ENCODE measurements around the gene AURKA.

AURKA gene

GRCh38 chr20:56433221-56433879 lies 41.3 kb upstream of the AURKA start:
- H3K27ac ChIP-seq: no peak overlapping the region
- TF ChIP-seq ZFX (IDR thresholded peaks at IDR 0.05): no peak
- no peak for TF ChIP-seq CTCF (conservative IDR thresholded peaks at IDR 0.05)

DNA sequence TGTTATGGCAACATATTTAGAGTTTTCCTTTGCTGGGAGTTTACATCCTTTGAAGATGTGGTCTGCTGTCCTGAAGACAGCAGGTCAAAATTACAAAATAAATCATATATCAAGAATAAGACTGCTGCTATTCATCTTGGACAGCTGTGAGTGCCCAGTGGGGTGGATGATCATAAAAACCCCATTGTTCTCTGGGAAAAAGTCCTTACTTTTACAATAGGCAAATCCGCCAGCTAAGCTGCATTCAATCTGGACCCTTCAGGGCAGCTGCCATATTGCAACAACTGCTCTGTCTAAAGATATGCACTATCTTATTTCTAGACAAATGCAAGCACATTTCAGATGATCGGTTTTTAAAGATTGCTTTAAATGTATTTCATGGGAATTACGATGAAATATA lies 39.5 kb upstream of the AURKA start:
- H3K27ac ChIP-seq: no peak overlapping the region
- TF ChIP-seq ZFX (IDR thresholded peaks at IDR 0.05): no peak
- no peak for TF ChIP-seq CTCF (conservative IDR thresholded peaks at IDR 0.05)

DNA sequence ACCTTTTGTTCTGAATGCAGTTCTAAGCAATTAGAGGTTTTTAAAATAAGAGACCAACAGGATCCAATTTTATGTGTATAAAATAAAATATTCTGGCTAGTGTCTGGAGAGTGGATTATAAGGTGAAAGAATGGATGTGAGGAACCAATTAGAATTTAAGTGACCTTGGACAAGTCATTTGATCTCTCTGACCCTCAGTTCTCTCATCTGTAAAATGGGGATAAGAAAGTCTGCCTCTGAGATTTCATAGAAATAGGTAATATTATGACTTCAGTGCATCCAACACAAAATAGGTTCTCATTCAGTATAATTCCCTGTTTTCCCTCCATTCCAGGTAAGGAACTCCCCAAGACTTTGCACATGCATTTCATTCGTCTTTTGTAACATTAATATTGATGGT lies 38.9 kb upstream of the AURKA start:
- no peak overlapping the region for H3K27ac ChIP-seq
- TF ChIP-seq ZFX (IDR thresholded peaks at IDR 0.05) (no peak), CTCF (conservative IDR thresholded peaks at IDR 0.05) (no peak)

DNA sequence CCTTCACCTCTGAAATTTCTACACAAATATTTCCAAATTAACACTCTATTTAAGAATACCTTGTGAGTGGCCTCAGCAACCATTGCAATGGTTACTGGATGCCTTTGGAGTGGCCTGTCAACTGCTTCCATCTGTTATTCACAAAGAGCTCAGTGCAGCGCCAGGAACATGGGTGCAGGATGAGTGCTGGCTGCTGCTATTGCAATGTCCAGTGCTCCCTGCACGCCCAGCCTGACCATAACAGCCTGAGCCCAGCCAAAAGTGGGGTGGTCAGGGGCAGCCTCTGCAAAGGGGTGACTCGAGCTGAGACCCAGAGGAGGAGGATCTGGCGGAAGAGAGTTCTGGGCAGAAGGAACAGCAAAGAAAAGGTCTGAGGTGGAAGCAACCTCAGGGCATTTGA lies 38.4 kb upstream of the AURKA start:
- TF ChIP-seq ZFX (IDR thresholded peaks at IDR 0.05): no peak
- no peak for TF ChIP-seq CTCF (conservative IDR thresholded peaks at IDR 0.05)

GRCh38 chr20:56429941-56430340 lies 37.9 kb upstream of the AURKA start:
- TF ChIP-seq ZFX (IDR thresholded peaks at IDR 0.05) (no peak), CTCF (conservative IDR thresholded peaks at IDR 0.05) (no peak)
- no peak overlapping the region for H3K27ac ChIP-seq

More for the DNA sequence above, 38.4 kb upstream of the AURKA start:
- no peak overlapping the region for H3K27ac ChIP-seq

- TF ChIP-seq CTCF (conservative IDR thresholded peaks at IDR 0.05): no peak
- no peak for TF ChIP-seq ZFX (IDR thresholded peaks at IDR 0.05)
- no peak overlapping the region for H3K27ac ChIP-seq
Measured at GRCh38 chr20:56429502-56429901, 37.5 kb upstream of the AURKA start.

DNA sequence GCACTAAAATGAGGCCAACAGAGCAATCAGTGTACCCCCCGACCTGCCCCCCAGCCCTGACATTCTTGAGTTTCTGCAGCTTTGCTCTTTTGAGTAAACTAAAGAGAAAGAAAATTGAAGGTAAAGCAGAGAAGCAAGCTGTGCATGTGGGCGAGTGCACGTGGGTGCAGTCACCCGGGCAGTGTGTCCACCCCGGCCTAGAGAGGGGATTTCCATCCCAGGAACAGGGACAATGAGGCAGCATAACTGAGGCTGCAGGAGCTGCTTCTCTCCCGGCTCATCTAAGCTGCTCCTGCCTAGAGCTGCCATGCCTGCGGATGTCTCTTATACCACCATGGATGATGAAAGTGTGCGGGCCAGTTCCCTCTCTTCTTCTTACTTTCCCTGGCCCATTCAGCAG lies 36.9 kb upstream of the AURKA start:
- H3K27ac ChIP-seq: no peak overlapping the region
- no peak for TF ChIP-seq ZFX (IDR thresholded peaks at IDR 0.05)
- TF ChIP-seq CTCF (conservative IDR thresholded peaks at IDR 0.05): no peak
